GM06990 (cell line): ENCODE results near the gene NAA15.

Experiments
- DNase-seq: peaks from one replicate; pipeline ENCODE4 v3.0.0-alpha.2; 2011; ENCODE audit not compliant: insufficient read length; ENCODE audit errors: extremely low read depth
- H3K27me3 ChIP-seq: replicated peaks from 2 replicates; pipeline ENCODE4 v1.6.0; 2011; ENCODE audit warnings: low read length; ENCODE audit not compliant: control insufficient read depth, insufficient read depth
- H3K36me3 ChIP-seq: 2 replicates; pipeline ENCODE4 v1.5.1; 2011; ENCODE audit warnings: low read length; ENCODE audit not compliant: control insufficient read depth, insufficient read depth
- H3K4me3 ChIP-seq: replicated peaks from 2 replicates; pipeline ENCODE4 v1.5.1; 2011; ENCODE audit warnings: low read depth, mild to moderate bottlenecking, control low read depth, low read length
- CTCF ChIP-seq: IDR thresholded peaks from 2 replicates; pipeline ENCODE4 v1.5.1; 2011; ENCODE audit warnings: low read length, control low read depth, mild to moderate bottlenecking, inconsistent platforms; ENCODE audit not compliant: insufficient read depth, poor library complexity, severe bottlenecking

Gene NAA15

GRCh38 chr4:139361301-139361700, 60.0 kb downstream of the NAA15 start:
- H3K36me3 ChIP-seq, result peaks cover 4% of the 10 kb centered on the region
- no peak for TF ChIP-seq CTCF
- H3K27me3 ChIP-seq, result no peaks in the 10 kb centered on the region
- no peak for DNase-seq
- no peak overlapping the region for H3K4me3 ChIP-seq

- TF ChIP-seq CTCF, result no peak
- DNase-seq, result no peak
- Histone ChIP-seq H3K27me3 (no peaks in the 10 kb centered on the region), H3K4me3 (no peak overlapping the region), H3K36me3 (peaks cover 5% of the 10 kb centered on the region)
These were observed 66.3 kb downstream of the NAA15 start for GRCh38 chr4:139367421-139368090.

GRCh38 chr4:139368998-139369397, 67.7 kb downstream of the NAA15 start:
- no peak for DNase-seq
- peaks cover 3% of the 10 kb centered on the region for H3K36me3 ChIP-seq
- no peak for TF ChIP-seq CTCF

GRCh38 chr4:139374251-139374650, 72.9 kb downstream of the NAA15 start:
- H3K4me3 ChIP-seq, result no peak overlapping the region
- no peaks in the 10 kb centered on the region for H3K27me3 ChIP-seq
- DNase-seq, result no peak
- H3K36me3 ChIP-seq, result peaks cover 1% of the 10 kb centered on the region
- no peak for TF ChIP-seq CTCF

More at GRCh38 chr4:139368998-139369397, 67.7 kb downstream of the NAA15 start:
- H3K27me3 ChIP-seq, result no peaks in the 10 kb centered on the region
- no peak overlapping the region for H3K4me3 ChIP-seq

GRCh38 chr4:139386421-139386820, 85.1 kb downstream of the NAA15 start:
- H3K36me3 ChIP-seq, result no peaks in the 10 kb centered on the region; the same call in none of the 2 replicates
- no peak for TF ChIP-seq CTCF
- H3K4me3 ChIP-seq, result no peak overlapping the region
- no peaks in the 10 kb centered on the region for H3K27me3 ChIP-seq
- DNase-seq, result no peak

GRCh38 chr4:139389102-139389501, 87.8 kb downstream of the NAA15 start:
- Histone ChIP-seq H3K4me3 (no peak overlapping the region), H3K36me3 (no peaks in the 10 kb centered on the region; the same call in none of the 2 replicates), H3K27me3 (no peaks in the 10 kb centered on the region)
- TF ChIP-seq CTCF, result no peak
- no peak for DNase-seq
